Breast epithelium (tissue), 3 donors: ENCODE results near the gene CHD3.

Experiments
- POLR2A ChIP-seq: fragments of 450-650 bp; IDR thresholded peaks from one replicate; pipeline ENCODE4 v1.6.1; 2016; ENCODE audit warnings: antibody characterized with exemption, mild to moderate bottlenecking, moderate library complexity
- TF ChIP-seq, protein P1 (sequence below), 3 donors: fragments of 450-650 bp; IDR thresholded peaks; one replicate each; pipeline ENCODE4 v1.5.1; 2016 to 2017; ENCODE audit warnings: antibody characterized with exemption in 3 of 3, mild to moderate bottlenecking in 3 of 3, moderate library complexity in 3 of 3

DNA sequence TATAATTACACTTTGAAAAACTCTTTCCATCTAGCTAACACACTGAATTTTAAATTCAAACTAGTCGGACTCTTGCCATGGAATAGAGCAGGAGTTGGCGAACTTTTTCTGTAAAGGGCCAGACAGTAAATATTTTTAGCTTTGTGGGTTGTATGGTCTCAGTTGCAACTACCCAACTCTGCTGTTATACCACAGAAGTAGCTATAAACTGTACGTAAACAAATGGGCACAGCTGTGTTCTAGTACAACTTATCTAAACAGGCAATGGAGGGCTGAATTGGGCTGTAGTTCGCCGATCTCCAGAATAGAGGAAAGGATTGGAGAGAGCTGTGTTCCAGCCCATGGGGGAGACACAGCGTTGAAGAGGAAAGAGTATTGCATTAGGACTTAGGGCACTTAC, 52.2 kb downstream of the CHD3 start:
- TF ChIP-seq, protein P1, sequence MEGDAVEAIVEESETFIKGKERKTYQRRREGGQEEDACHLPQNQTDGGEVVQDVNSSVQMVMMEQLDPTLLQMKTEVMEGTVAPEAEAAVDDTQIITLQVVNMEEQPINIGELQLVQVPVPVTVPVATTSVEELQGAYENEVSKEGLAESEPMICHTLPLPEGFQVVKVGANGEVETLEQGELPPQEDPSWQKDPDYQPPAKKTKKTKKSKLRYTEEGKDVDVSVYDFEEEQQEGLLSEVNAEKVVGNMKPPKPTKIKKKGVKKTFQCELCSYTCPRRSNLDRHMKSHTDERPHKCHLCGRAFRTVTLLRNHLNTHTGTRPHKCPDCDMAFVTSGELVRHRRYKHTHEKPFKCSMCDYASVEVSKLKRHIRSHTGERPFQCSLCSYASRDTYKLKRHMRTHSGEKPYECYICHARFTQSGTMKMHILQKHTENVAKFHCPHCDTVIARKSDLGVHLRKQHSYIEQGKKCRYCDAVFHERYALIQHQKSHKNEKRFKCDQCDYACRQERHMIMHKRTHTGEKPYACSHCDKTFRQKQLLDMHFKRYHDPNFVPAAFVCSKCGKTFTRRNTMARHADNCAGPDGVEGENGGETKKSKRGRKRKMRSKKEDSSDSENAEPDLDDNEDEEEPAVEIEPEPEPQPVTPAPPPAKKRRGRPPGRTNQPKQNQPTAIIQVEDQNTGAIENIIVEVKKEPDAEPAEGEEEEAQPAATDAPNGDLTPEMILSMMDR (IDR thresholded peaks at IDR 0.05) = no peak
- TF ChIP-seq POLR2A = no peak
